ENCODE measurements around the gene ULK4. TPM values are rescaled to one million over a fixed set of nuclear protein-coding genes. Genes with fewer than 3 reads are reported as not detected.

Gene ULK4
- total and polyA plus RNA-seq, 9 of the 15 experiments (the other 6 are each of a cell fraction or from before 2014, with no cell fraction given), result 3.0 to 5.9 (median 3.5) TPM

- Histone ChIP-seq H3K9me1 (ENCODE audit: control insufficient read depth, insufficient read depth, low read length) (no peaks in the 10 kb centered on the region), H3K4me1 (replicated peaks in 1 of 2; ENCODE audit: control insufficient read depth in 2 of 2, insufficient read depth in 2 of 2, low read length in 2 of 2) (no peaks in the 10 kb centered on the region), H3K27me3 (ENCODE audit: control insufficient read depth in 2 of 2, insufficient read depth in 2 of 2, low read length in 2 of 2) (no peaks in the 10 kb centered on the region), H3K9ac (ENCODE audit: insufficient read depth in 1 of 2, low read depth in 2 of 2, low read length in 2 of 2) (no peak overlapping the region), H2AFZ (ENCODE audit: low read depth, low read length) (no peak overlapping the region), H3K4me2 (ENCODE audit: insufficient read depth, low read length) (no peak overlapping the region), H3K9me3 (replicated peaks; ENCODE audit: control insufficient read depth, insufficient read depth, low read depth, low read length) (no peaks in the 10 kb centered on the region), H3K36me3 (ENCODE audit: control insufficient read depth, insufficient read depth, low read length) (no peaks in the 10 kb centered on the region), H3K79me2 (ENCODE audit: control insufficient read depth, insufficient read depth, low read length) (no peaks in the 10 kb centered on the region), H4K20me1 (replicated peaks; ENCODE audit: control insufficient read depth, insufficient read depth, low read length) (no peaks in the 10 kb centered on the region), H3K27ac (ENCODE audit: extremely low read depth, low read depth, low read length) (no peak overlapping the region), H3K4me3 (no peak overlapping the region)
- no TSS peak for BruUV-seq (replicated peaks)
- DNase-seq (ENCODE audit: extremely low read depth in 1 of 4, low spot score in 3 of 4), result no peak
- intact Hi-C loops (cut with micrococcal nuclease) (no loop called here), in situ Hi-C loops (cut with MboI) (no loop called here)
- ATAC-seq, result no peak
- WGBS (ENCODE audit: insufficient coverage, low coverage, missing lambda C conversion rate), result 0% methylated on average over 2 of the region's 2 CpGs
- TF ChIP-seq POU5F1 (IDR thresholded peaks at IDR 0.05; ENCODE audit: borderline replicate concordance, low read depth, low read length, partially characterized antibody) (no peak), NR0B1 (IDR thresholded peaks at IDR 0.05; ENCODE audit: partially characterized antibody) (no peak), CC2D1A (IDR thresholded peaks at IDR 0.05) (no peak), RCOR1 (IDR thresholded peaks at IDR 0.05; ENCODE audit: borderline replicate concordance in 1 of 2, low read depth in 2 of 2, low read length in 2 of 2) (no peak), KAT8 (IDR thresholded peaks at IDR 0.05; ENCODE audit: low read depth) (no peak), ELF4 (CRISPR knock-in tag; IDR thresholded peaks at IDR 0.05) (no peak), ZNF444 (CRISPR knock-in tag; IDR thresholded peaks at IDR 0.05) (no peak), CHD1 (IDR thresholded peaks at IDR 0.05; ENCODE audit: low read length) (no peak)
- TF ChIP-seq, protein P1, sequence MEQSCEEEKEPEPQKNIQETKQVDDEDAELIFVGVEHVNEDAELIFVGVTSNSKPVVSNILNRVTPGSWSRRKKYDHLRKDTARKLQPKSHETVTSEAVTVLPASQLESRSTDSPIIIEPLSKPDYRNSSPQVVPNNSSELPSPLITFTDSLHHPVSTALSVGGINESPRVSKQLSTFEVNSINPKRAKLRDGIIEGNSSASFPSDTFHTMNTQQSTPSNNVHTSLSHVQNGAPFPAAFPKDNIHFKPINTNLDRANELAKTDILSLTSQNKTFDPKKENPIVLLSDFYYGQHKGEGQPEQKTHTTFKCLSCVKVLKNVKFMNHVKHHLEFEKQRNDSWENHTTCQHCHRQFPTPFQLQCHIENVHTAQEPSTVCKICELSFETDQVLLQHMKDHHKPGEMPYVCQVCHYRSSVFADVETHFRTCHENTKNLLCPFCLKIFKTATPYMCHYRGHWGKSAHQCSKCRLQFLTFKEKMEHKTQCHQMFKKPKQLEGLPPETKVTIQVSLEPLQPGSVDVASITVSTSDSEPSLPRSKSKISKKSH (CRISPR knock-in tag; IDR thresholded peaks at IDR 0.05), result no peak
- TF ChIP-seq, protein P2, sequence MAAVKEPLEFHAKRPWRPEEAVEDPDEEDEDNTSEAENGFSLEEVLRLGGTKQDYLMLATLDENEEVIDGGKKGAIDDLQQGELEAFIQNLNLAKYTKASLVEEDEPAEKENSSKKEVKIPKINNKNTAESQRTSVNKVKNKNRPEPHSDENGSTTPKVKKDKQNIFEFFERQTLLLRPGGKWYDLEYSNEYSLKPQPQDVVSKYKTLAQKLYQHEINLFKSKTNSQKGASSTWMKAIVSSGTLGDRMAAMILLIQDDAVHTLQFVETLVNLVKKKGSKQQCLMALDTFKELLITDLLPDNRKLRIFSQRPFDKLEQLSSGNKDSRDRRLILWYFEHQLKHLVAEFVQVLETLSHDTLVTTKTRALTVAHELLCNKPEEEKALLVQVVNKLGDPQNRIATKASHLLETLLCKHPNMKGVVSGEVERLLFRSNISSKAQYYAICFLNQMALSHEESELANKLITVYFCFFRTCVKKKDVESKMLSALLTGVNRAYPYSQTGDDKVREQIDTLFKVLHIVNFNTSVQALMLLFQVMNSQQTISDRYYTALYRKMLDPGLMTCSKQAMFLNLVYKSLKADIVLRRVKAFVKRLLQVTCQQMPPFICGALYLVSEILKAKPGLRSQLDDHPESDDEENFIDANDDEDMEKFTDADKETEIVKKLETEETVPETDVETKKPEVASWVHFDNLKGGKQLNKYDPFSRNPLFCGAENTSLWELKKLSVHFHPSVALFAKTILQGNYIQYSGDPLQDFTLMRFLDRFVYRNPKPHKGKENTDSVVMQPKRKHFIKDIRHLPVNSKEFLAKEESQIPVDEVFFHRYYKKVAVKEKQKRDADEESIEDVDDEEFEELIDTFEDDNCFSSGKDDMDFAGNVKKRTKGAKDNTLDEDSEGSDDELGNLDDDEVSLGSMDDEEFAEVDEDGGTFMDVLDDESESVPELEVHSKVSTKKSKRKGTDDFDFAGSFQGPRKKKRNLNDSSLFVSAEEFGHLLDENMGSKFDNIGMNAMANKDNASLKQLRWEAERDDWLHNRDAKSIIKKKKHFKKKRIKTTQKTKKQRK (IDR thresholded peaks at IDR 0.05; ENCODE audit: borderline replicate concordance, low read depth, low read length), result no peak
- CTCF ChIA-PET (ENCODE audit: low intra/inter-chr PET ratio), result no interaction called here
- POLR2A ChIA-PET, result interaction anchor here (0.6 kb wide), 1 partner anchor 10 kb away, joined by 3 read pairs; no protein-coding TSS in a partner anchor
- FAIRE-seq, result no peak
These were observed 497.5 kb downstream of the ULK4 start for GRCh38 chr3:41464401-41464800.

Measured in K562 (cell line).